ENCODE results near the gene ZSCAN26.

- TF ChIP-seq CTCF (IDR thresholded peaks at IDR 0.05; ENCODE audit: insufficient read depth, low read length, poor library complexity, severe bottlenecking) (no peak), EZH2phosphoT487 (conservative IDR thresholded peaks at IDR 0.05; ENCODE audit: low read length) (no peak)
Measured at GRCh38 chr6:28251661-28252008, 15.3 kb upstream of the ZSCAN26 start.
